IMR-90 (cell line): ENCODE measurements around the gene ADRA2B. TPM values are rescaled to one million over a fixed set of nuclear protein-coding genes. Genes with fewer than 3 reads are reported as not detected.

Experiments
- ATAC-seq: fragments of 200-7000 bp; cut with Tn5 transposase; 2 replicates; pipeline ENCODE4 v1.9.1; 2020; ENCODE audit warnings: low read depth, mild to moderate bottlenecking, moderate library complexity
- BruUV-seq: library from RNA; stranded (reverse); fragments of 400-500 nt; replicated peaks from 2 replicates; lab custom pipeline; 2021; lab: Mats Ljungman, UMichigan
- CTCF ChIA-PET: fragments of 300-600 bp; formaldehyde crosslinking; extraction: SDS; loops from one replicate; lab custom pipeline; 2021; ENCODE audit warnings: antibody characterized with exemption; lab: Yijun Ruan, JAX
- POLR2A ChIA-PET: fragments of 300-600 bp; sonication (Branson Sonifier 250); formaldehyde crosslinking; loops from one replicate; lab custom pipeline; 2022; ENCODE audit warnings: antibody characterized with exemption; ENCODE audit not compliant: unreplicated experiment; lab: Charles Lee
- DNase-seq: peaks from one replicate; pipeline ENCODE4 v3.0.0; 2013
- H2AFZ ChIP-seq: replicated peaks from 2 replicates; pipeline ENCODE3; 2013; ENCODE audit warnings: low read length, mild to moderate bottlenecking; ENCODE audit not compliant: poor library complexity
- H2AK5ac ChIP-seq: 2 replicates; pipeline ENCODE4 v1.6.1; 2013; ENCODE audit warnings: low read depth, low read length, inconsistent platforms
- H2AK9ac ChIP-seq: replicated peaks from 2 replicates; pipeline ENCODE3; 2013; ENCODE audit warnings: mild to moderate bottlenecking, low read depth, low read length, moderate library complexity; ENCODE audit not compliant: poor library complexity
- H2BK120ac ChIP-seq: 2 replicates; pipeline ENCODE4 v1.6.1; 2013; ENCODE audit warnings: low read depth, low read length, inconsistent platforms
- H2BK15ac ChIP-seq: 3 replicates; pipeline ENCODE4 v1.6.1; 2013; ENCODE audit warnings: low read depth, low read length, inconsistent platforms
- H2BK20ac ChIP-seq: 2 replicates; pipeline ENCODE4 v1.6.1; 2013; ENCODE audit warnings: low read depth, mild to moderate bottlenecking, inconsistent platforms, low read length, moderate library complexity
- H2BK5ac ChIP-seq: 2 replicates; pipeline ENCODE4 v1.6.1; 2013; ENCODE audit warnings: mild to moderate bottlenecking, low read depth, low read length, inconsistent platforms; ENCODE audit not compliant: poor library complexity, severe bottlenecking
- H3K14ac ChIP-seq: replicated peaks from 2 replicates; pipeline ENCODE4 v1.6.1; 2013; ENCODE audit warnings: low read depth, low read length, inconsistent platforms
- H3K18ac ChIP-seq: 2 replicates; pipeline ENCODE4 v1.6.1; 2013; ENCODE audit warnings: low read depth, low read length, control low read depth
- H3K23ac ChIP-seq: 2 replicates; pipeline ENCODE4 v1.6.1; 2013; ENCODE audit warnings: low read depth, low read length, inconsistent platforms
- H3K27ac ChIP-seq: 2 replicates; pipeline ENCODE4 v1.5.1; 2013; ENCODE audit warnings: mild to moderate bottlenecking, control low read depth, low read length; ENCODE audit not compliant: insufficient read depth
- H3K27me3 ChIP-seq: 2 replicates; pipeline ENCODE4 v1.6.1; 2013; ENCODE audit warnings: low read length; ENCODE audit not compliant: control insufficient read depth, insufficient read depth
- H3K36me3 ChIP-seq: 2 replicates; pipeline ENCODE4 v1.6.1; 2013; ENCODE audit warnings: low read length, mixed read lengths; ENCODE audit not compliant: control insufficient read depth, insufficient read depth
- H3K4ac ChIP-seq: 2 replicates; pipeline ENCODE4 v1.6.1; 2013; ENCODE audit warnings: low read depth, low read length, inconsistent platforms
- H3K4me1 ChIP-seq: 2 replicates; pipeline ENCODE4 v1.6.1; 2013; ENCODE audit warnings: low read length, mixed read lengths; ENCODE audit not compliant: control insufficient read depth, insufficient read depth
- H3K4me2 ChIP-seq: 2 replicates; pipeline ENCODE4 v1.6.1; 2013; ENCODE audit warnings: low read depth, mild to moderate bottlenecking, control low read depth, low read length, moderate library complexity
- H3K4me3 ChIP-seq: 2 replicates; pipeline ENCODE4 v1.5.1; 2013; ENCODE audit warnings: low read depth, mild to moderate bottlenecking, control low read depth, low read length, moderate library complexity; ENCODE audit not compliant: insufficient read depth
- H3K56ac ChIP-seq: 2 replicates; pipeline ENCODE4 v1.6.1; 2013; ENCODE audit warnings: low read length, inconsistent platforms; ENCODE audit not compliant: insufficient read depth; ENCODE audit errors: extremely low read depth
- H3K79me1 ChIP-seq, 2 experiments: 2 replicates each; pipeline ENCODE4 v1.6.1; 2013; ENCODE audit warnings: low read length in 2 of 2, inconsistent platforms in 1 of 2, low read depth in 1 of 2
- H3K9ac ChIP-seq: 2 replicates; pipeline ENCODE4 v1.6.1; 2013; ENCODE audit warnings: low read depth, low read length, control low read depth
- H3K9me1 ChIP-seq: 2 replicates; pipeline ENCODE4 v1.6.1; 2013; ENCODE audit warnings: low read length, inconsistent platforms; ENCODE audit not compliant: insufficient read depth
- H3K9me3 ChIP-seq: 2 replicates; pipeline ENCODE4 v1.6.1; 2013; ENCODE audit warnings: low read length; ENCODE audit not compliant: control insufficient read depth, insufficient read depth
- H4K20me1 ChIP-seq: 2 replicates; pipeline ENCODE4 v1.6.1; 2013; ENCODE audit warnings: low read length, inconsistent platforms; ENCODE audit not compliant: insufficient read depth
- H4K5ac ChIP-seq: 2 replicates; pipeline ENCODE4 v1.6.1; 2013; ENCODE audit warnings: mild to moderate bottlenecking, low read depth, low read length, control low read depth
- H4K8ac ChIP-seq, 2 experiments: 2 replicates each; pipeline ENCODE4 v1.6.1; 2013; ENCODE audit warnings: low read depth in 2 of 2, low read length in 2 of 2, control low read depth in 1 of 2, inconsistent platforms in 1 of 2
- H4K91ac ChIP-seq: 2 replicates; pipeline ENCODE4 v1.6.1; 2013; ENCODE audit warnings: low read depth, low read length, inconsistent platforms; ENCODE audit not compliant: insufficient read depth
- BHLHE40 ChIP-seq: fragments of 150-350 bp; IDR thresholded peaks from 2 replicates; pipeline ENCODE4 v1.6.1; 2016; ENCODE audit warnings: mild to moderate bottlenecking, low read depth, low read length
- CEBPB ChIP-seq: IDR thresholded peaks from 2 replicates; pipeline ENCODE4 v1.6.1; 2012; ENCODE audit warnings: low read depth, low read length, improper control_type of control experiment
- CHD1 ChIP-seq: IDR thresholded peaks from 2 replicates; pipeline ENCODE4 v1.6.1; 2012; ENCODE audit warnings: low read depth, low read length, improper control_type of control experiment
- CTCF ChIP-seq: conservative IDR thresholded peaks from 2 replicates; pipeline ENCODE4 v1.5.1; 2012; ENCODE audit warnings: mild to moderate bottlenecking, low read depth, low read length, improper control_type of control experiment
- FOS ChIP-seq: fragments of 150-350 bp; IDR thresholded peaks from 2 replicates; pipeline ENCODE4 v1.6.1; 2016; ENCODE audit warnings: low read depth, low read length
- MAFK ChIP-seq: IDR thresholded peaks from 2 replicates; pipeline ENCODE4 v1.6.1; 2012; ENCODE audit warnings: low read depth, low read length, improper control_type of control experiment
- MXI1 ChIP-seq: IDR thresholded peaks from 2 replicates; pipeline ENCODE4 v1.6.1; 2012; ENCODE audit warnings: low read depth, mild to moderate bottlenecking, low read length, moderate library complexity, borderline replicate concordance
- NFE2L2 ChIP-seq: fragments of 150-350 bp; IDR thresholded peaks from 2 replicates; pipeline ENCODE4 v1.6.1; 2016; ENCODE audit warnings: low read depth, mild to moderate bottlenecking, low read length
- POLR2A ChIP-seq: IDR thresholded peaks from 2 replicates; pipeline ENCODE4 v1.6.1; 2012; ENCODE audit warnings: mild to moderate bottlenecking, low read depth, low read length
- RAD21 ChIP-seq: IDR thresholded peaks from 2 replicates; pipeline ENCODE4 v1.6.1; 2012; ENCODE audit warnings: low read length, improper control_type of control experiment
- RCOR1 ChIP-seq: IDR thresholded peaks from 2 replicates; pipeline ENCODE4 v1.6.1; 2012; ENCODE audit warnings: mild to moderate bottlenecking, low read length, improper control_type of control experiment; ENCODE audit not compliant: insufficient replicate concordance
- WGBS, 2 experiments: methylation state at CpG; one replicate each; pipeline versions ENCODE4 v1.1.5 to v1.1.7; 2013; ENCODE audit warnings: missing lambda C conversion rate in 2 of 2; ENCODE audit not compliant: insufficient read length in 1 of 2; ENCODE audit errors: extremely low coverage in 2 of 2; 5-methylcytosine and 5-hydroxymethylcytosine counted together
- dilution Hi-C: fragments of 300-500 bp; cut with HindIII; formaldehyde crosslinking; loops from one replicate; pipeline ENCODE4 v1.14.3; 2018; ENCODE audit warnings: low sequenced_read_pairs; ENCODE audit not compliant: unreplicated experiment
- in situ Hi-C: fragments of 300-500 bp; cut with MboI; formaldehyde crosslinking; loops from 3 replicates; pipeline ENCODE4 v1.14.3; 2019; ENCODE audit warnings: low sequenced_read_pairs, inconsistent platforms, mixed read lengths
- intact Hi-C: fragments of 100-400 bp; cut with micrococcal nuclease; formaldehyde crosslinking; loops from 2 replicates; pipeline ENCODE4 v1.10.0; 2022
- polyA plus RNA-seq, 3 experiments: library from polyadenylated mRNA; depleted of rRNA; stranded (reverse); fragments of >200 nt; gene quantifications; 2 replicates each; pipeline ENCODE4 v1.2.3, GENCODE V29; 2012; ENCODE audit warnings: low replicate concordance in 1 of 3
- total RNA-seq: library from RNA; depleted of rRNA; stranded (reverse); fragments of >200 nt; gene quantifications from 2 replicates; pipeline ENCODE4 v1.2.3, GENCODE V29; 2012

ADRA2B gene
- total and polyA plus RNA-seq, 2 of the 4 experiments (the other 2 are of a cell fraction) = not detected

GRCh38 chr2:96092951-96093350 is 23.4 kb downstream of the ADRA2B start:
- H3K79me1 ChIP-seq = no peaks in the 10 kb centered on the region
- no peak overlapping the region for H3K18ac ChIP-seq
- H3K27me3 ChIP-seq = peaks cover 30% of the 10 kb centered on the region
- H2AK5ac ChIP-seq = no peak overlapping the region
- no peaks in the 10 kb centered on the region for H3K4me1 ChIP-seq
- intact Hi-C loops (no loop called here), in situ Hi-C loops (no loop called here), dilution Hi-C loops (no loop called here)
- H3K14ac ChIP-seq = no peak overlapping the region
- DNase-seq (no peak), ATAC-seq (no peak)
- H3K23ac ChIP-seq = no peak overlapping the region
- no peak overlapping the region for H3K9ac ChIP-seq
- no peaks in the 10 kb centered on the region for H3K36me3 ChIP-seq
- H4K20me1 ChIP-seq = no peaks in the 10 kb centered on the region
- POLR2A ChIA-PET = no interaction called here
- H3K9me1 ChIP-seq = no peaks in the 10 kb centered on the region
- TF ChIP-seq MAFK (no peak), CTCF (no peak), POLR2A (no peak), RAD21 (no peak), FOS (no peak), MXI1 (no peak), BHLHE40 (no peak), NFE2L2 (no peak), CHD1 (no peak), CEBPB (no peak), RCOR1 (no peak)
- no peaks in the 10 kb centered on the region for H3K9me3 ChIP-seq
- CTCF ChIA-PET = no interaction called here
- H2BK5ac ChIP-seq = no peak overlapping the region
- no peak overlapping the region for H2AK9ac ChIP-seq
- no peak overlapping the region for H3K4ac ChIP-seq
- no peak overlapping the region for H4K8ac ChIP-seq
- H3K27ac ChIP-seq = no peak overlapping the region
- no peak overlapping the region for H4K91ac ChIP-seq
- H2AFZ ChIP-seq = no peak overlapping the region
- no CpG with 5 or more reads among the region's 3 CpGs for WGBS, 2 experiments
- no peak overlapping the region for H4K5ac ChIP-seq
- no peak overlapping the region for H2BK15ac ChIP-seq
- no peak overlapping the region for H3K4me3 ChIP-seq
- no peak overlapping the region for H2BK120ac ChIP-seq
- H3K56ac ChIP-seq = no peak overlapping the region
- BruUV-seq = no TSS peak
- H2BK20ac ChIP-seq = no peak overlapping the region
- no peak overlapping the region for H3K4me2 ChIP-seq
